Measurements from ENCODE around the gene IQGAP2. TPM values are rescaled to one million over a fixed set of nuclear protein-coding genes. Genes with fewer than 3 reads are reported as not detected.

The IQGAP2 gene
- total RNA-seq, 1 donor from 2014 or later: 20.7 TPM

DNA sequence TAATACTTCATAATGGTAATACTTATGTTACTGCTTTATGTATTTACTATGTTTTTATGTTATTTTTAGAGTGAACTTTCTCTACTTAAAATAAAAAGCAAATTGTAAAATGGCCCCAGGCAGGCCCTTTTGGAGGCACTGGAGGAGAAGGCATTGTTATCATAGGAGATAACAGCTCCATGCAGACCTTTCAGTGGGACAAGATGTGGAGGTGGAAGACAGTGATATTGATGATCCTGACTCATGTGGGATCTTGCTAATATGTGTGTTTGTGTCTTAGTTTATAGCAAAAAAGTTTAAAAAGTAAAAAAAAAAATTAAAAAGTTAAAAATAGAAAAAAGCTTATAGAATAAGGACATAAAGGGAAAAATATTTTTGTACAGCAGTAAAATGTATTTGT is 74.5 kb downstream of the IQGAP2 start:
- DNase-seq: no peak

DNA sequence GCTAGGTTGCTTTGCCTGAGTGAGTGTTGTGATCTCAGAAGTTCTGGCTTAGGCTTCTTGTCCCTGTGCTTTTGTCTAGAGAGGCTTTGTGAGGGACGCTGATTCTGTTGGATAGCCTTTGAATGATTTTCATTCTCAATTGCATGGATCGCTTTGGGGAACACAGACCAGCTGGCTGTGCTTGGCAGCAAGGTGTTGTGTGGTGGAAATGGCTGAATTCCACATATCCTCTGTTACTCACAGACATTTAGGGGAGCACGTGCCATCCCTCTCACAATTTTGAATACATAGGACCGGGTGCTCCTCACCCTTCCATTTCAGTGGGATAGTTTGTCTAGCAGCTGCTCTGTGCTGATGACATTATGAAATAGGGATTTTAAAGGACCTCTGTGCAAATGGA is 76.2 kb downstream of the IQGAP2 start:
- no peak for DNase-seq

DNA sequence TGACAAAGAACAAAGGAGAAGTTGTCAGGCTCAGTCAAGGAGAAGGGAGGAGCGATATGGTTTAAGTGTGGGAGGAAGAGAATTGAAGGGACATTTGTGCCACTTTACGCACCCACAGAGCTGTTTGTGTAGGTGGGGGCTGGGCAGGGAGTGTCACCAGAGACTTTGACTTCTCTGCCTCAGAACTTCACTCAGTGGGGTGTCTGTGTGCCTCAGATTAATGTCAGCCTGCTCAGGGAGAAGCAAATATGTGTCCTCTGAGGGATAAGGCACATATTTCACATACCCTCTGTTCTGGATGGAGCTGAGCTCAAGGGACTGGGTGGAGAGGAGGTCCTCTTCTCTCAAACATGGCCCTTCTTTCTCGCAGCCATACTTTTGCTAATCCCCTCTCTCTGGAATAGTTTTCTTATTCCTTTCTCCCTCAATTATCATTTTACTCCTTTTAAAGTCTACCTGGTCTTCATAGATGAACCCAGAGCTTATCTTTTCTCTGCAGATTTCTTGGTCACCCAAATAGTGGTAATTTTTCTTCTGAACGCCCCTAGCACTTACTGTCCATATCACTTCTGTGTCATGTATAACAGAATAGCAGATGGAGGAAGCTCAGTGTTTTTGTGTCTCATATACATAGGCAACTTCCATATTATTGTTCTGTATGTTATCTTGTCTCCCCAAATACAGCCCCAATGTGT is 77.0 kb downstream of the IQGAP2 start:
- no peak for DNase-seq

DNA sequence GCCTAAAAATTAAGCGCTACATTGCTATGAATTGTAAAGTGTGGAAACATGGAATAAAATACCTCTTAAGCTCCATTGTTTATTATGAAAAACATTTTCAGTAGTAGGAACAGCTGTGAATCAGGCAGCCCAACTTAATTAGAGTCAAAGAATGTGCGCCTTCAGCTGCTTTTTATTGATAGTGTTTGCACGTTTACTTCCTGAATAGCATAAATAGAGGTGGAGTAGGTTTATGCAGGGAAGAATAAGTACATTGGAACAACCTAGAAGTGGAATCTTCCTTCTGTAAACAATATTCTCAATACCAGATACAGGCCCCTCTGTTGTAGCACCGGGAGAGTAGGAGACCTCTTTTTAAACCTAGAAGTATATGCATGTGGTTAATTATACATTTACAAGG is 79.9 kb downstream of the IQGAP2 start:
- DNase-seq: no peak

DNA sequence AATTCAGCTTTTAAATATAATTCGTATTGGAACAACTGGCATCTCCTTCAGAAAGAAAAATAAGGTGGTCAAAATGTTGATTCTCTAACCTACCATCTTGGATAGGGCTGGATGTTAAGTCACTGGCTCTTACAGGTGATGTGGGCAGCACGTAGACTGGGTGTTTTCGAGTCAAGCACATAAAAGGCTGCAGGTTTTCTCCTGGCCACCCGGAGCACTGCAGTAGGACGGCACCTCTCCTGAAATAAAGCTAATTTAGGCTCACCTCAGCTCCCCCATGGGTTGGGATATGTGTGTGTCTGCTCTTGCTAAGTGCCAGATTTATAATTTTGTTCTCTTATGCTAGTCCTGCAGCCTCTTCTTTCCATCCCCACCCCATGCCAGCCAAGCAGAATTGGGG is 80.3 kb downstream of the IQGAP2 start:
- DNase-seq: no peak

DNA sequence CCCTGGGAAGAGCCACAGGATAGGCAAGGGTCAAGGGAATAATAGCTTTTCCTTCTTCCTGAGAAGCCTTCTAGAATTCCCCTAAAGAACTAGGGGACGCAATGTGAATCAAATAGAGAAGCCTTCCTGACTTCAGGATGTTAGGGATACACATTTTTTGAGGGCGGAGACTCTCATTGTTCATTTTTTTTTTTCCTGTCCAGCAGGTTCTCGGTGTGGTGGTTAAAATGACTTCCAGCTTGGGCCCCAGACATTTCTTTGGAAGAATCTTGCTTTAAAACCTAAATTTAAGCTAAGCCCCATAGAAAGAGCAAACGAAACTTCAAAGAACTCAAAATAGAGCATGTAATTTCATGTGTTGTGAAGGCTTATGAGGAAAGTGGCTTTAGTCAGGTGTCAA is 80.8 kb downstream of the IQGAP2 start:
- no peak for DNase-seq

DNA sequence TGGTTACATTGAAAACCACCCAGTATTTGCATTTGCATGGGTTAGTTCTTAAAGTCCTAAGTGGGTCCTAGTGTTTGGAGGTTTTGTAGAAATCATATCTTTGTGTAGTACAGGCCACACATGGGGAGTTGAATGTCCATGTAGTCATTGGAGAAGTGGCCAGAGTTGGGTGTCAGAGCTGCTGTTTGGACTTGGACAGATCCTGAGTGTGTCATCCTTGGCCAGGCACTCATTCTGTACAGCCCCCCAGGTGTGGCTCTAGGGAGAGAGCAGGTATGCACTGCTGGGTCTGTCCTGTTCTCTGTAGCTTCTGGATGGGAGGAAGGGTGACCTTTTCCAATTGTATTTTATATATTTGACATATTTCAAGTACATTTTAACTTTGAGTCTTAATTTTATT is 82.4 kb downstream of the IQGAP2 start:
- DNase-seq: no peak

DNA sequence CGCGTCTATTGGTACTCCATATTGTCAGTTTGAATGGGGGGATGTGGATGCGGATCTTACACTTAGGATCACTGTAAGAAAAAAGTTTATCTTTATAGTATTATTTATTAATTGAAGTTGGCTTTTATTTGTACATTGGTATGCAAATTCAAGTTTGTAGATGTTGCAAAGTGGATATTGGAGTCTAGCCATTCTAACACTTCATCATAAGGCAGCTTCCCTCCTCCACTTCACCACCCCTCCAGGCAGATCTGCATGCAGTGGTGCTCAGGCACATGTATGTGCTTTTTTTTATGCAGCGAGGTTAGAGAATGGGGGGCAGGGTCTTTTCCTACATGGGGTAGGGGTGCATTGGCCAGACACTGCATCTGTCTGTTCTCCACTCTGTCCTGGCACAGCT is 84.3 kb downstream of the IQGAP2 start:
- DNase-seq: no peak

DNA sequence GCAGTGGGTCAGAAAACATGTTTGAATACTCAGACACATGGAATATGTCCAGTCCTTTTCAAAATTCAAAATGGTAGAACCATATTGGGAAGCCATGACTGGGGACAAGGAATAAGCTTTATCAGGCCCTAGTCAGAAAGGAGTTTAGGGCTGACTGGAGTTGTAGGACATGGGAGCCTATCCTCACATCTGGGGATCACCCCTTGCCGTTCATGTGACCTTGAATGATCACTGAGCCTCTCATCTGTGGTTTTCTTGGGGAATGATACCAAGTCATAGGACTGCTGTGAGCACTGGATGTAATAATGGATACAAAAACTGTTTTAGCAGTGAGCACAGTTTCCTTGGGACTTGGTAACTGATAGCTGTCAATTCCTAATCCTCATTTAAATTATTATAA is 84.7 kb downstream of the IQGAP2 start:
- DNase-seq: no peak

DNA sequence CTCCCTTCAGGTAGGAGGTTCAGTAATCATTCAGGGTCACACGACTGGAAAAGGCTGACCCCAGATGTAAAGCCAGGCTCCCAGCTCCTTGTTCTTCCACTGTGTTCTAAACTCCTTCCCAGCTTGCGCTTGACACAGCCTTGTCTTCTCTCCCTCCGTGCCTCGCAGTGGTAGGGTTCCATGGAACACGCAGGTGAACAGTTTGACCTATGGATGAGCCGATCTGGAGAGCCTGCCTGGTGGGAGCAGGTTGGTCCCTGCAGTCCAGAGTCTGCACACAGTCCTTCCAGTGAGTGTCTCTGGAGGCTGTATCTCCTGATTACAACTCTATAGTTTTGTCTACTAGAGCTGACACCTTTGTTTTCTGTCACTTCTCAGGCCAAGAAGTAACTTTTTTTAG is 85.9 kb downstream of the IQGAP2 start:
- DNase-seq: no peak

DNA sequence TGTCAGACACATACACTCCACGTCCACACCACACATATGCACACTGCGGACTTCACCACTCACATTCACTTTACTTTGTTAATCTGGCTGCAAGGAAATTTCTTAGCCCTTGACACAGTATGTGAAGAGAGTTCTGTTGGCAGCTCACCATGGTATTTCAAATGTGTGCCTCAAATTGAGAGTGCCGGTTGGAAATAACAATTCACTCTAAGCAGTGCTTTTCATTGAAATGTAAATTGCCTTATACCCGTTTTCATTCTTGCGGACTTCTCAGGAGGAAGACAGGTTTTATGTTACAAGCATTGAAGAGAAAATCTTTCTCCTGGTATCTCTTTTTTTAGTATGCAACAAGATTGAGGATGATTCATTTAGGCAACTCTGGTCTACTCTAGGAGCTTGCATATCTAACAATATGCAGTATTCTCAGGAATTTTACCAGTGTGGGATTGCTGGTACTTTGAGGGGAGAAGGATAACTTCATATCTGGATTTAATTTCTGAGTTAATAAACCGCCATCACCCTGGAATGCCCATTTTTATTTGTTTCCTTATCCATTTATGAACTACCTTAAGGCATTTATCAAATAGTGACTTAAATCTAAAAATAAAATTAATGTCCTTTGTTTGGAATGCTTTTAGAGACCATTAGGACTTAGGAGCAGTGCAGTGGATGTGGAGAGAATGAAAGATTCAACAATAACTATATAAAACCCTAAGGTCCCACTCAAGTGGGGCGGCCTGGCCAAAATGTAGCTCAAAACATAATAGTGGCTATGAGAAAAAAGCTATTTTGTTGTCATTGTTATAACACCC is 87.0 kb downstream of the IQGAP2 start:
- DNase-seq: no peak

DNA sequence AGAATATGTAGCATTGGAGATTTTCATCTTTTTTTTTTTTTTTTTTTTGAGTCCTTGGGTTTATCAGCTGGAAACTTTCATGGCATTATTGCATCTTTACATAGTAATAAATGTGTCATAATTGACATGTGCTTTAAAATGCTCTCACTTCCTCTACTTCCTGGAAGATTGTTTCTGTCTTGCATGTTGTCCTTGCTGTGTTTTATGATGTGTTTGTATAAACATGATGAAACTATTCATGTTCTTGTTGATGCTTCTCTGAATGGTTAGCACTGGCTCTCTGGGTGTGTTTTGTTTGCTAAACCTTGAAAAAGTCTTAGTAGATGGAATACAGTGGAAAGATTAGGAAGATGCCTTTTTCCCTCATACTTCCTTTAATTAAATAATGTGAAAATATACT is 87.9 kb downstream of the IQGAP2 start:
- no peak for DNase-seq

DNA sequence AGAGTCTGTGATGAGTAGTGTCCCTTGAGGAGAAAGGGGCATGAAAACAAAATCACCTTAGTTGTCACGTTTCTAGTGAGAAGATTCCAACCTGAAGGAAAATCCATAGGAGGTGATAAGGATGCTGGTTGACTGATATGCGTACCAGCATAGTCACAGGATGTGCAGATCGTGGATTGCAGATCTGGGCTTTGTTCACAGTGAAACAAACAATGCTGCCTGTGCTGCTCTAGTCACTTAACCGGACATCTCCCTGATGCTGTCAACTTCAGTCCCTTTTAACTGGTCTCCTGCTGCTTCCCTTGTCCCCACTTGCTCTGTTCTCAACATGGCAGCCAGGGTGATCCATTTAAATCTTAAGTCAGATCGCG is 89.7 kb downstream of the IQGAP2 start:
- no peak for DNase-seq

DNA sequence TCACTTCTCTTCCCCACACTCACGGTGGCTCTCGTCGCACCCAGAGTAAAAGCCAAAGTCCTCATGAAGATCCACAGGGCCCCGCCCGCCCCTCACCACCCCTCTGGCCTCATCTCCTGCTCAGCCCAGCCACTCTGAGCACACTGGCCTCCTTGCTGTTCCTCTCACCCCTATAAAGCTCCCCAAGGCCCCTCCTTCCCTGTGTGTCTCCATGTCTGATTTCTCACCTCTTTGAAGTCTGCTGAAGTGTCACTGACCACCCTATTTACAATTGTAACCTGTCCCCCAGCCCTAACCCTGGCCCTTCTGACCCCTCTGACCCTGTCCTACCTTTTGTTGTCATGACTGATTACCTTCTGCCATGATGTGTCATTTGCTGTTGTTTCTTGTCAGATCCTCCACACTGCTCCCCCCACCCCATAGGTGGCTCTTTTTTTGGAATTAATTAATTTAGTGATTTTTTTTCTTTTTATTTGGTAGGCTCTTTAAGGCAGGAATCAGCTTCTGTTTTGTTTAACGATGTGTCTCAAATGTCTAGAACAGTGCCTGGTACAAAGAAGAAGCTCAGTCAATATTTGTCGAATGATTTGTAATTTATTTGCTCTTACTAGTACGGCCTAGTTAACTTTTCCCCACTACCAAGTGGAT is 90.2 kb downstream of the IQGAP2 start:
- no peak for DNase-seq

DNA sequence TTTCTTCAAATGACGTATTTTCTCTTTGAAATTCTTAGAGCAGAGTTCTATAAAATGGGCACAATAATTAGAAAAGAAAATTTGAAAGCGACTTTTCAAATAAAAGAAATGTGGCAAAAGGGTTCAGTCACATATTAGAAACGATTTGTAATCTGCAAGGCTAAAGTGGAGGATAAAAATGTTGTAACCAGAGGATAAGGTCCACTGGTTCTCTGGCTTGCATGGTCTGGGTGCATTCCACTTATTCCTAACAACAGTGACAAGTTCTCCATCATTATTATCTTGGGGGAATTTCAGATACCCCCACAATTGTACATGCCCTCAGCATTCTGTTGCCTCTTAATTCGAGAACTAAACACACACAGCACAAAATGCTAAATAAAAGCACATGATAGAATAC is 91.1 kb downstream of the IQGAP2 start:
- no peak for DNase-seq

DNA sequence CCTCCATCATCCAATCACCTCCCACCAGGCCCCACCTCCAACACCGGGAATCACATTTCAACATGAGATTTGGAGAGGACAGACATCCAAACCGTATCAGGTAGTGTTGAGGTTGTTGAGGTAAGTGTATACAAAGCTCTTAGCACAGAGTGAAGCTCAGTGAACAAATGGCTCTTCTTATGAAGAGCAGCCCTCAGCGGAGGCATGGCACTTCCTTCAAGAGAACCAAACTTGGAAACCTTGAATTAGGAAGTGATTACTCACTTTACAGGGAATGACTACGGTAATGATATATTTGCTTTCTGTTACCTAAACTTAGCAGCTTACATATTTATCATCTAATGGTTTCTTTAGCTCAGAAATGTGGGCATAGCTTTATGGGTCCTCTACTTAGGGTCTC is 92.8 kb downstream of the IQGAP2 start:
- DNase-seq: no peak

DNA sequence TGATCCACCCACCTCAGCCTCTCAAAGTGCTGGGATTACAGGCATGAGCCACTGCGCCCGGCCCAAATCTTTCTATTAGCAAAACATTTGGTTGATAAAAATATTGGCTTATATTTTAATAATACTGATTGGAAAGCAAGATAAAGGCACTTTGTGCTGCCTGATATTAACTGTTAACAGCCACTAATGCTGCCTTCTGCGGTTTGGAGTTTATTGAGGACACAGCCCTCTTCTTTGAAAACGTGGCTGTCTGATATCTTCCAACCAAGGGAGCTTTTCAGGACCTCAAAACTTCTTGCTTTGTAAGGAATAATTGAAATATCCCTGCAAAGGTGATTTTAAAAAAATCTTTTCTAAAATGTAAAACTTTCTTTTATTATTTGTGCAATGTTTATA is 94.0 kb downstream of the IQGAP2 start:
- no peak for DNase-seq

DNA sequence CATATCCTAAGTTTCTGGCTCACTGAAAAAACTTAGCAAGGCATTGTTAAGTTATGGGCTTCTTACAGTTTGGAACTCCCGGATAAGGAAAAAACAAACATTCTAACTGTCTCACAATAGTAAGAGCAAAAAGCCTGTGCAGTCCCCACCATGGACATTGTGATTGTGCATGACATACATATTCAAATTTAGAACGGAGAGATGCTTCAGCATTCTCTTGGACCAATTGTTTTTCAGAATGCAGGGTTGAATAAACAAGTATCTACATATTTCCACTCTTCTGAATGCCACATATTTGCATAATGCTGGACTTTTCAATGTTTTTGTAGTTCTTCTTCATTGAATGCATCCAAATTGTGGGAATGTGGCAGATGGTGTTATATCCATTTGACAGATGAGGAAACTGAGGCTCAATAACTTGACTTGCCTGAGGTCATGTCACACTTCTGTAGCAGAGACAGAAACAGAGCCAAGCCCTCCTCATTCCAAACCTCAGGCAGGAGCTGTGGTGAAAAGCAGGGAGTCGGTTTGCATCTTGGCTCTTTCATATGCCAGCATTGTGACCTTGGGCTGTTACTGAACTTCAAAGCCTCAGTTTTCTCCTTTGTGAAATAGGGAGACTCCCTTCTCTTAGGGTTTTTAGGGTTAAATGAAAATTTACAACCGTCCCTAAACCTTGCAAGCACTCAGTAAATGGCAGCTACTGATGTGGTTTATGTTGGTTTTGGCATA is 95.1 kb downstream of the IQGAP2 start:
- DNase-seq: no peak

DNA sequence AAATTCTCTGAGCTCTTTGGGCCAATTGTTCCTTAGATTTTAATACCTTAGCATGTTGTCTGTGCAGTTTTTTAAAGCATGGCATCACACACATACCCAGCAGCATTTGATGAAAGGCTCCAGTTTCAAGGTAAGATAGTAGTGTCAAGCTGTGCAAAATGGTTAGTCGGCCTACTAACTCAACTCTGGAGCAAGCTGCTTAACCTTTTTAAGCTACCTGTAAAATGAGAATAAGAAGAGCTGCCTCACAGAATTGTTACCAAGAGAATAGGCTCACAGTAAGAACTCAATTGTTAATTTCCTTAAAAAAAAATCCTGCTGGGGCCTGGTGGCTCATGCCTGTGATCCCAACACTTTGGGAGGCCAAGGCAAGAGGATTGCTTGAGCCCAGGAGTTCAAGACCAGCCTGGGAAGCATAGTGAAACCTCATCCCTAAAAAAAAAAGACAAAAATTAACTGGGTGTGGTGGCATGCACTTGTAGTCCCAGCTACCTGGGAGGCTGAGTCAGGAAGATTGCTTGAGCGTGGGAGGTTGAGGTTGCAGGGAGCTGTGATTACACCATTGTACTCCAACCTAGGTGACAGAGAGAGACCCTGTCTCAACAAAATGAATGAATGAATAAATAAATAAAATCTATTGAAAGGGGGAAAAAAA is 96.5 kb downstream of the IQGAP2 start:
- DNase-seq: no peak

DNA sequence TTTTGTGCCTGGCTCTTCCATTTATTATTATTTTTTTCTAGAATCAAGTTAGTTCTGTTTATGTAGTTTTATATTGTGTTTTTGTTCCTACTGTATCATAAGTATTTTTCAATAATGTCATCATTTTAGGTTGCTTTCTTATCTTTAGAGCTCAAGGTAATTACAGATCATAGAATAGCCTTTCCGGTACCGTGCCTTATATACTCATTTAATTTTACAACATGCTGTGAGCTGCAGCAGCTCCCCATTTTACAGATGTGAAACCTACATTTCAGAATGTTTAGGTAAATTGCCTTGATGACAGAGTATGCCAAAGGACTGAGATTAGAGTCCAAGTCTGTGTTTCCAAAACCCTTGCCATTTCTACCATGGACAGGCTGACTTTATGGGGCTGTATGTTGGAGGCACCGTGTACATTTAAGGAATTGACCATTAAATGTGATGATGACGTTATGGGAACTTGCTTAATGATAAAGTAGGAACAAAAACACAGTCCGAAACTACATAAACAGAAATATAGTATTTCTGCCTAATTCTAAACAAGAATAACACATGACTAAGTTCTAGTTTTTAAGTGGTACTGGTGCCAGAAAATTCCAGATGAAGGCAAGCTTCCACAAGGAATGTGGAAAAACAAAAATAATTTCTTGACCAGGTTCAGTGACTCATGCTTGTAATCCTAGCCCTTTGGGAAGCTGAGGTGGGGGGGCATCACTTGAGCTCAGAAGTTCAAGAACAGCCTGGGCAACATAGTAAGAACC is 97.7 kb downstream of the IQGAP2 start:
- no peak for DNase-seq

DNA sequence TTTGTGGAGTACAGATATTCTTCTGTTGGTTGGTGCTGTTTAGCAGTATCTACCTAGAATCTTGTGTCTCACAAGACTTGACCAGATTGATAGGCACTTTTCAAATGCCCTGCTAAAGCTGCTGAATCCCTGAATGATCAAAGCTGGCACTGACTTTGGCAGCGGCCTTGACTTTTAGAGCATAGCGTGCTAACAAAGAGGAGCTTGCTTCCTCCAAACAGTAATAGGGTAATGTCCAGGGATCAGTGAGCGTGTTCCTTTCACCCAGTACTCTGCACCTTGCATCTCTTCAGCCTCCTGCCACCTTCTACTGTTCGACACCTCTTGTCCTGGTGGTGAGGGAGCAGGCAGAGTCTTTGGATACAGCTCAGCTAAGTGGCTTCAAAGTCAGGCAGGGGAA is 100.8 kb downstream of the IQGAP2 start:
- DNase-seq: no peak

All from occipital lobe (tissue), 2 donors.